GM21786 (cell line): ENCODE data around the gene FGF18.

Experiments used
- ATAC-seq: cut with Tn5 transposase; IDR thresholded peaks from one replicate; pipeline ENCODE4 v1.9.1; 2021; ENCODE audit not compliant: unreplicated experiment

The FGF18 gene

DNA sequence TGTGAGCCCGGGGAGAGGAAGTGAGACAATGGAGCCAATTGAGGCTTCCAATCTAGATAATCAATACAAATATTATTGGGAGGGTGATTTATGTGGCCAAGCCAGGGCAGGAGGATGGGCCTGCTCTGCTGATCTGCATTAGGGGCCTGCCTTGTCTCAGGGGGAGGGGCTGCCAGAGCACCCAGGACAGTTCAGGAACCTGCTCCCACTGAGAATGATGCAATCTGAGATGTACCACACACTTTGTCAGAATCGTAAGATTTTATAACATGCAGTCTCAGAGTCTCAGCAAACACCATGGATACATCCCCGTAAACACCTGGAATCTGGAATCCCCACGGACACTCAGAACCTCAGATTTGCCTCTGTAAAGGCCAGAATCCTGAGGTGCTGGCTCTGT is 19.3 kb downstream of the FGF18 start:
- no peak for ATAC-seq

DNA sequence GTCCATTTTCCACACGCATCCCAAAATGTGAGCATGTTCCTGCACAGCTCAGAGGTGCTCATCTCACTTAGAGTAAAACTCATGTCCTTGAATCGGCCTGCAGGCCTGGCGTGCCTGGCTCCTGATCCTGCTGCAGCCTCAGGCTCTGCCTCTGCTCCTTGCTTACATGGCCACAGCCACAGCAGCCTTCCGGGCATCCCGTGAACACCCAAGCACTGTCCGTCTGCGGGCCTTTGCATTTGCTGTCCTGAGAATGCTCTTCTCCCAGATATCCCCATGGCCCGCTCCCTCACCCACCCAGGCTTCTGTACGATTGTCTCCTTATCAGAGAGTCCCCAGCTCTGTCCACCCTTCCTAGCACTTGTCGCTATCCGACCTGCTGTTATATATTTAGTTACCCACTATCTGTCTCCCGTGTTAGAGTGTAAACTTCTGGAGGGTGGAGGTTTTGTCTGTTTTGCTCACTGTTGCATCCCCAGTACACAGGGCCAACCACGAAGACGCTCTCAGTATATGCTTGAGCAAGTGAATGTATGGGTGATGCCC is 21.9 kb downstream of the FGF18 start:
- no peak for ATAC-seq

DNA sequence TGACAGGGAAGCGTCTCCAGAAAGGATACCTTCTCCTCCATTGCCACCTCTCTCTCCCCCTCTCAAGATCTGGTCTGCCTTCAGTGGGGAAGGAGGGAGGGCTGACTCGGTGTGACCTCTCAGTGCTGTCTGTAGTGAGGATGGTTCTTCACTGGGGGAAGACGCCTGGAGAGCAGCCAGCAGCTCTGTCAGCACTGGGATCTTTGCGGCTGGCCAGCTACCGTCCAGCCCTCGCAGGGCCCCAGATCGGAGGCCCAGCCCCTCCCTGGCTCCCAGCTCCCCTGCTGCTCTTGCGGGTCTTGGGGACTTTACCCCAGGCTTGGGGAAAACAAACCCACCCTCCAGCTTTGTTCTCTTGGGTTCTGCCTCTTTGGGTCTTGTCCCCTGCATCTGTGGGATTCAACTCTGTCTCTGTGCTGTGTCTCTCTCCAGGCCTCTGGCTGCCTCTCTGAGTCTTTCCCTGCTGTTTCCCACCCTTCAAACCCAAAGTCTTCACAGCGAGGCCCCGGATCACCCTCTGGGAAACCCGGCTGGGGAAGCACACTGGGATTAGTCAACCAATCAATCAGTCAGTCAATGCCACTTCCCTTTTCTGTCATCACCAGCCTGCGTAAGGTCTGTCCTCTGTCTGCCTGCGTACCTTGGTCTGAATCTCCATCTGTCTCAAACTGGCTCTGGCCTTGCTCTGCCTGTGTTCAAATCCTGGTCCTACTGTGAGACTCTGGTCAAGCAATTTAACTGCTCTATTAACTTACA is 23.0 kb downstream of the FGF18 start:
- no peak for ATAC-seq

DNA sequence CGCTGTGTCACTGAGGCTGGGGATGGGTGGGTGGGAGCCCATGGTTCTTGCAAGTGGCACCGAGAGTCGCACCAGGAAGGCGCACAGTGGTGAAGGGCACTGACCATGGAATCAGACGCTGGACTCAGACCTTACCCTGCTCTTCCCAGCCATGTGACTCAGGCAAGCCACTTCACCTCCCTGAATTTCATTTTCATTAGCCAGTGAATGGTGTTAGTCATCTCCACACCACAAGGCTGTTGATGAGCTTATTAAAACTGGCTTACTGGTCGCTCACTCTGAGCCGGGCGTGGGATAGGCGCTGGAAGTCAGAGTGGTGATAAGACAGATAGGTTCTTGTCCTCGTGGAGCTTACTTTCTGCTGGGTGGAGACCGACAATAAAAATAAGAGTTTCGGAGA is 25.1 kb downstream of the FGF18 start:
- no peak for ATAC-seq

DNA sequence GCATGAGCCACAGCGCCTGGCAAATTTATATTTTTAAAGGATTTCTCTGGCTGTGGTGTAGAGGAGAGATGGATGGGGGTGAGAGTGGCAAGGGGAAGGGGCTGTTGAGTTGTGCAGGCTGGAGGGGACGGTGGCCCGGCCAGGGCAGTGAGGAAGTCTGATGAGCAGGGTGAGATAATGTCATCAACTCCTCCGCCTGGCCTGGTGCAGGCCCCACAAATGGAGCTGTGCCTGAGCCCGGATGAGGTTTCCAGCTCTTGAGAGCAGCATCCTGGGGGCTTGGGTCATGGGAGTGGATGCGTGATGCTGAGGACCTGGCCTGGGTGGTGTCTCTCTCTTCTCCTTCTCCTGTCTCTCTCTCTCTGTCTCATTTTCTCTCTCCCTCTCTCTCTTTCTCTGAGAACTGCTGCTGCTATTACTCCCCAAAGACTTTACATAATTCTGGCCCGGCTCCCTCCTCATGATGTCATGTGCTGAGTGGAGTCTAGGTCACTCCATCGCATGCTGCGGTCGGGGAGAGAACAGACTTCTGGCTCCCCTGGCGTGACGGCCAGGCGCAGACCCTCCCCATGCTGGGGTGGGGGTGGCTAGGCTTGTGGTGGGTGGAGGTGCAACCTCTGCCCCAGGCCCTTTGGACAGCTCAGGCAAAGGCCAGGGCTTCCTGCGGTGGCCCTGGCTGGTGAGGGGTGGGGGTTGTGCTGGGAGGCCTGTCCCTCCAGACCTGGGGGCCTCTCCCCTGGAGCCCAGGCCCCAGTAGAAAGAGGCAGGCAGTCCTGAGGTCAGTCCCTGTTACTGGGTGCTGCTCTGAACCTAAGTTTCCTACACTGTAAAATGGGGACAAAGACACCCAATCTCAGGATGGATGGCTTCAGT is 26.4 kb downstream of the FGF18 start:
- no peak for ATAC-seq

DNA sequence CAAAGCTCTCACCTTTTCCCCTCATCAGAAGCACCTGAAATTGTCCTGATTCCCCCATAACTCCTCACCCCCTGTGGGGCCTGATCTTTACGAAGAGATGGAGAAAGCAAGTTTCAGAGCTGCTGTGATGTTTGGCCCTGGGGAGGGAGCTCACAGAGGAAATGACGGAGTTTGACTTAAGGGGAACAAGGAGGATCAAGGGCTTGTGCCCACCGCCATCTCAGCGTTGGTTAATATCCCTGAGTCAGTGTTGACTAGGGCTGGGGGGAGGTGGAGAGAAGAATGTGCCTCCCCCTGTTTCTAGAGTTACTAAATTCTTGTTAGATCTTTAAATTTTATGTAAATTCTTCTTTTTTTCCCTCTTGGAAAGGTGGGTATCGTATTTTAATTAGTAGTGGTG is 27.8 kb downstream of the FGF18 start:
- no peak for ATAC-seq

DNA sequence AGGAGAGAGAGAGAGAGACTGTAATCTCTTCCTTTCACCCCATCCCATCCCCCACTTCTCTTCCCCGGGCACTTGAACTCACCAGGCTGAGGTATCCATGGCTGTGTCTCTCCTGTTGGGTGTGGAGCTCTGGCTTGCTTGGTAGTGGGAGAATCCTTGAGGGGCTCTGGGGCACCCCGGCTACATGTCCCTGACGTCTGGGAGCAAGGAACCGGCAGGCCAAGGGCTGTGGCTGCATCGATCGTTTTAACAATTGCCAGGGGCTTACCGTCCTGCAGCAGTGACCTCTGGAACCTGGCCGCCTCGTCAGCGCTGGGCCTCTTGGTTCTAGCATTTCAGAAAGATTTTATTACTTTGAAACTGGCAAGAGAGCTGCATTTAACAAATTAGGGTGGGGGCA is 30.0 kb downstream of the FGF18 start:
- ATAC-seq = no peak

DNA sequence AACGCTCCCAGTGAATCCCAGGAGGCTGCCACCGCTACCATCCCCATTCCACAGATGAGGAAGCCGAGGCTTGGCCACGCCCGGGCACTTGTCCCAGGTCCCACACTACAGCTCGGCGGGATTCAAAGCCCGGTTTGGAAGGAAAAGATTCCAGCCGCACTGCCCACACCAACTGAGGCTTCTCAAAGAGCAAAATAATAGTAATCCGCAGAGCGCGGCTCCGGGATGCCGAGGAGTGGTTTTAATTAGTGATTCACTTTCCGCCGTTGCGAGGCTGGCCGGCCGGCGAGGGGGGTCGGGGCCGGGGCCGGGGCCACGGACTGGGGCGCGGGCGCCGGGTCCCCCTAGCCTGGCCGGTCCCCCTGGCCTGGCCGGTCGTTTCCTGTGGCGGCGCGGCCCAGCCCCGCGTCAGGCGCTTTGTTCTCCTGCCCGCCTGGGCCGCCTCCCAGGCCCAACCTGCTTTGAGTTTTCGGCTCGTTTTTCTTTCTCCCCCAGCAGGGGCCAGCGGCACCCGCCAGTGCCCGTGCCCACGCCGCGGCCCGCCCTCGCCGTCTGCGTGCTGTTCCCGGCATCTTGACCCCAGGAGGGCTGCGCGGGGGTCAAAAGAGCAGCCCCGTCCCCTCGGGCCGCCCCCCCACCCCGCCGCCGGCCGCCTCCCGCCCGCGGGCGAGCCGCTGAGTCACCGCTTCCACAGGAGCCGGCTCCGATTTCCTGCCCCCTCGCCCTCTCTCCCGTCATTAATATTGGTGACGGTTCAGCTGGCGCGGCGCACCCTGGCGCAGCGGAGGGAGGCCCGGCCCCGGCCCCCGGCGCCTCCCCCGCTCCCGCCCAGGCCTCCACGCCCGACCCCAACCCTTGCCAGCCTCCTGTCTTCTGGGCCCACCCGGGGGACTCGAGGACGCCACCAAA is 31.2 kb downstream of the FGF18 start:
- ATAC-seq = no peak

DNA sequence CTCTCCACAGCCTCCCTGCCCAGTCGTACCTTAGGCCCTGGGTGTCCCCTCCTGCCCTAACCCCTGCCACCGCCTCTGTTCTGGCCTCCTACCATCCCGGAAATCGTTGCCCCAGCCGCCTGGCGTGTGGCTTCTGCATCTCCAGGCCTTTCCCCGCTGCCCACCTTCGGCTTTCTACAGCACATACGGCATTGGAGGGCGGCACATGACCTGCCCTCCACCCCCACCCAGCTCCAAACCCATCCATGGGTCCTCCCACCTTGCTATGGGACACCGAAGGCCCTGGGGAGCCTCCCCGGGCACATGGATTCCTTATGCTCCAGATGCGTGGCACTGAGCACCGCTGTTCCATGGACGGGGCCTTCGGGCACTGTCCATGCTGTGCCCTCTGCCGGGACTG is 32.0 kb downstream of the FGF18 start:
- ATAC-seq = no peak

DNA sequence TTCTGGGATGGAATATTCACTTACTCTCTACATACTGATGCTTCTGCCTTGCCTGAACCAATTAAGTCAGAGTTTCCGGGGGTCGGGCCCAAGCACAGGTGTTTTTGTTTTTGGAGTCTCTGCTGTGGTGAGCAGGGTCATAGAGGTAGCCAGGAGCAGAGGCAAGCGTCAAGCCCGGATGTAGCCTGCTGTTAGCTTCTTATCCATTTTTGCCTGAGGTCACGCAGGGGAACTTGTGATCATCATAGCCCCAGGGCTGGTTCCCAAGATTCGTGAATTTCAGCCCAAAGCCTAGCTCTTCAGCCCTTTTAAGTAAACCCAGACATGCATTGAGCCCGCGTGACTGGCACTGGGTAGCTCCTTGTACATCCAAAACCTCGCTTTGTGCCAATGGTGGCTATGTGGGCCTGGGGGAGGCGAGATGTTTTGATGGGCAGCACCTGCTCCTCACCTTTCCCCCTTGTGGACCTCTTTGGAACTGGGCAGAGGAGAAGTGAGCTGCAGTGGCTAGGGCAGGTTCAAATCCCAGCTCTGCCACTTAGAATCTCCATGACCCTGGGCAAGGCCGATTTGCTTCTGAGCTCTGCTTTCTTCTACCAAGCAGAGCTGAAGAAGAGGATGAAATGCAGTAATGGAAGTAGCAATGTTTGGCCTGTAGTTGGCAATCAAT is 33.7 kb downstream of the FGF18 start:
- no peak for ATAC-seq

DNA sequence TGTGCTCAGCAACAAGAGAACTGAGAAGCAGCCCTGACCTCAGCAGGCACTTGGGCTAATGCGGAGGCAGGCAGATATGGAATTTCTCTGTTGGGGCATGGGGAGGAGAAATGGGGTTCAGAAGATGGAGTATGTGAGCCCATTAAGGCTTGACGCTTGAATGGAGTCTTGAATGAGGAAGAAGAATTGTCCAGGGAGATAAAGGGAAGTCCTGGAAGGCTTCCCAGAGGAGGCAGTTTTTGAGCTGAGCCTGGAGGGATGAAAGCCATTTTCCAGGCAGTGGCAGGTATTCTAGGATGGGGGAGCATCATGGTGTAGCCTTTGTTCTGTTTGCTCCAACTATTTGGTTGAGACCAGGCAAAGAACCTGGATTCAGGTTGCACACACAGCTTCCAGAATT is 34.5 kb downstream of the FGF18 start:
- no peak for ATAC-seq

DNA sequence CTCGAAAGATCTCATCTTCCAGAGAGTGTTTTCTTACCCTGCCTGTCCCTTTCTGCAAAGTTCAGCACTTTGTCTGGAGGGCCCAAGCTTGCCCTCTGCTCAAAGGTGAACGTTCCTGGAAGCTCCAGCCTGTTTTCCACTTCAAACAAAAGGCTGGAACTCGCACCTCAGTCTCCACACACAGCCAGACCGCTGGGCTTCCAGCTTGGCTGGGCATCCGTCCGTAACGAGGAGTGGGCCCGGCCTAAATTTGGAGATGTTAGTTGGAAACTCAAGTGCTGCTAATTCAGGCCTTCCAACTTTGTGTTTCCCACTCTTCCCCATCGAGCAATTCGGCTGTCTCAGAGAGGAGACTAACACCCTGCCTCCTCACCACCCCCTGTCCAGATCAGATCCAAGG is 35.1 kb downstream of the FGF18 start:
- ATAC-seq = no peak

DNA sequence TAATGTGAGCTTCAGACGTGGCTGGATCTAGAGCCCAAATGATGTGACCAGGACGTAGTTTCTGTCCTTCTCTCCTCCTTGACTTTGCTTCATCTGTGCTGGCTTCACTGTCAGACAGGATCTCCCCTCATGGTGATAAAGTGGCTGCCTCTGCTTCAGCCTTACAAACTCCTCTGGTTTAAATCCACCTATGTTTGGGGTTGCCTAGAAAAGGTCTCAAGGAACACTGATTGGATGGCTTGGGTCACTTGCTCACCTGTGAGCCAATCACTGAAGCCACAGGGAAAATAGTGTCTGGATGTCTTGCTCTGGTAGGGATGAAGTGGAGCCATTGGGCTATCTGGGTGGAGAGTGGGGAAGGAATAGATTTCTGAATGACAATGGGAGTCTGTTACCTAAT is 36.1 kb downstream of the FGF18 start:
- no peak for ATAC-seq

DNA sequence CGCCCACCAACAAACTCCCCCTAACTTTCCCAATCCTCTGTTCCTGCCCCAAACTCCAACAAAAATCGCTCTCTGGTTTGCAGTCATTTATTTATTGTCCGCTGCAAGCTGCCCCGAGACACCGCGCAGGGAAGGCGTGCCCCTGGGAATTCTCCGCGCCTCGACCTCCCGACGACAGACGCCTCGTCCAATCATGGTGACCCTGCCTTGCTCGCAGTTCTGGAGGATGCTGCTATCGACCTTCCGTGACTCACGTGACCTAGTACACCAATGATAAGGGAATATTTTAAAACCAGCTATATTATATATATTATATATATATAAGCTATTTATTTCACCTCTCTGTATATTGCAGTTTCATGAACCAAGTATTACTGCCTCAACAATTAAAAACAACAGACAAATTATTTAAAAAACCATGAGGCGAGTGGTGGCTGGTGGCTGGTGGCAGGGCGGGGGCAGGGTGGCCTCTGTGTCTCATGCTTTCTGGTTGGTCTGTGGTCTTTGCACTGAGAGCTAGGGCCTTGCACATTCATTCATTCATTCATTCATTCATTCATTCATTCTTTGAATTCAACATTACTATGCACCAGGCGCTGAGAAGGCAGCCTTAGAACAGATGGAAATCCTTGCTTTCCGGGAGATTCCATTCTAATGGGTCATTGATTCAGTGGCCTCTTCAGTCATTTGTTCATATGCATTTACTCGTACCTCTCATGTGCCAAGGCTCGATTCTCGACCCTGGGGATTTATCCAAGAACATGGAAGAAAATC is 37.9 kb downstream of the FGF18 start:
- no peak for ATAC-seq

DNA sequence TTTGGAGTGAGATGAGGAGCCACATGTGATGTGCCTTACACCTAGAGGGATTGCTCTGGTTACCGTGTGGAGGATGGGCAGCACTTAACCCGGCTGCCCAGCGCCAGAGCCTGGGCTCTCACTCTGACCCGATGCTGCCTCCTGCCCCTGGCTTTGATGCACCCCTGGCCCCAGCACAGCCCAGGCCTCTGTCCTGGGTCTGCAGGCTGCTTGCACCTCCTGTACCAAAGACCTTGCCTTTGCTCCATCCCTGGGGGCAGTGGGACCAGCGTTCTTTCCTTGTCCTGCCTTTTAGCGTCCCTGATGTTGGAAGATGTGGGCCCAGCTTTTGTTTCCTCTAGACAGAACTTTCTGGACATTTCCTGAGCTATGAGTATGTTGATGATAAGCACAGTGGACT is 40.4 kb downstream of the FGF18 start:
- ATAC-seq = no peak

DNA sequence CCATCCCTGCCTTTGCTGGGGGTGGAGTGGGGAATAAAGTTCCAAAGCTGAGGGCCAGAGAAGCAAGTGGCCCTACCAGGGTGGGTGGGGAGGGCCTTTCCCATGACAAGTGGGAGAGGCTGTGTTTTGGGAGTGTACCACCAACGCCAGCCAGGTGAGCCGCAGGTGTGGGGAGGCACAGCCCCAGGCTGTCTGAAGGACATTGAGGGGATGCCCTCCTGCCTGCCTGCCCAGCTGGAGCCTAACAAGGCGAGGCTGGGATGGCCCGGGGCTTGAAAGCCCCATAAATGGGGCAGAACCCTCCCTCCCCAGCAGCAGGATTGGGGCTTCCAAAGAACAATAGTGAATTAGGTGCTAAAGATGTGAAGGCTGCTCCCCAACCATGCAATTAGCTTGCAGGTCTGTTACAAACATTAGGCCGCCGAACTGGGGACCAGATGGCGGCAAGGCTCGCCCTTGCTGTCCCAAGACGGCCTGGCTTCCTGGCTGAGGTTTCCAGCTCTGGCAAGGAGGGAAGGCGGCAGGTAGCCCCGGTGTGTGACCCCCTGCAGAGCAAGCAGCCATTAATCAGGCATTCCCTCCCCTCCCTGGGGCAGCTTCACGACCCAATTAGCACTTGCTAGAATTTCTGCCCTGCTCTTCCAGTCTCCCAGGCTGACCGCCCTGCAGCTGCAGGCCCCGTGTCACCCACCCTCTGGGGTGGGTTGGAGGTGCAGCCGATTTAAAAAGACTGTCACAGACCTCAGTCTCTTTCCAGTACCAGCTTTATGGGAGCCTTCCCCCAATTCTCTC is 42.9 kb downstream of the FGF18 start:
- no peak for ATAC-seq

DNA sequence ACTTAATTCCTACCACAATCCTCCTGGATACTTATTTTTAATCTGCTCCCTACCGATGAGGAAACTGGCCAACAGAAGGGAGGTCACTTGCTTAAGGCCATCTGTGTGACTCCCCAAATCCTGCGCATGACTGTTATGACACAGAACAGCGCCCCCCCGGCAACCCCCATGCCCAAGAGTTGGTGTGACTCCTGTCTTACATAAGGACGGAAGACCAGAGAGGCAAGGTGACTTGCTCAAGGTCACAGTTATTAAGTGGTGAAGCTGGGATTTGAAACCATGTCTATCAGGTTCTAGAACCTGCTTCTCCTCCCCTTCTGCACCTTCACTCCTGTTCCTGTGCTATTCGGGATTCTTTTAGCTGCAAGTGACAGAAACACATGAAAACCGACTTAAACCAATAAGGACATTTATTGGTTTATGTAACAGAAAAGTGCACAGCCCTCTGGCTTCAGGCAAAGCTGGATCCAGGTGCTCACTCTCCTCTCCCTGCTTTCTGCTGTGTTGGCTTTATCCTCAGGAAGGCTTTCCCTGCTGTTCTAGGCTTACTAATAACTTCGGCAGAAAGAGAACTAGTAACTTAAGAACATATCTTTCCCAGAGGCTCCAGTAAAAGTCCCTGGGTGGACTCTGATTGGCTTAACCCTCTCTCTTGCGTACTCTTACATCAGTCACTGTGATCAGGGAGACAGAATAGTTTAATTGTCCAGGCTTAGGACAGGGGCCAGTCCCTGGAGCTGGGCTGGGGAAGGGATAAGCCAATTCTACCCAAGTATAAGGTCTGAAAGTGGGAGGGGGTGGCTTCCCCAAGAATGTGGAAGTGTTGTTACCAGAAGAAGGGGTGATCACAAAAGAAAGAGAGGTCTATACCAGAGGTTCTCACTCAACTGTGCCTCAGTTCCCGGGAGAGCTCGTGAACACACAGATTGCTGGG is 43.7 kb downstream of the FGF18 start:
- no peak for ATAC-seq

DNA sequence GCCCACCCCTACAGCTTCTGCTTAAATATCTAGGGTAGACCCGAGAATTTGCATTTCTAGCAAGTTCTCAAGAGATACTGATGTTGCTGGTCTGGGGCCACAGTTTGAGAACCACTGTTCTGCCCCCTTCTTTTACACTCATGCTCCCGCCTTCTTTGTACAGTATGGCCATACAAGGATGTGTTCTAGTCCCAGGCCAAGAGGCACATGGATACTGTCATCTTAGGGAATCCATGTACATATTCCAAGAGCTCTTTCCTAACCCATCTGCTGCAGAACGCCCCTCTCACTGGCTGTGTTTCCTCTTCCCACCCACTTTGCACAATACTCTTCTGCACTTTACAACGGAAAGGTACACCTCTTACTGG is 44.4 kb downstream of the FGF18 start:
- no peak for ATAC-seq
